CD8-positive, alpha-beta memory T cell (primary cell): ENCODE measurements around the gene CTXN1. TPM values are rescaled to one million over a fixed set of nuclear protein-coding genes. Genes with fewer than 3 reads are reported as not detected.
A peak's percentile ranks its signal among the peaks of the same experiment; 100 is the strongest.

Experiments
- CTCF ChIA-PET: fragments of 350-600 bp; sonication (Branson Sonifier 250); formaldehyde crosslinking; loops from one replicate; lab custom pipeline; 2021; ENCODE audit warnings: antibody characterized with exemption; lab: Charles Lee
- POLR2A ChIA-PET: fragments of 350-600 bp; sonication (Branson Sonifier 250); formaldehyde crosslinking; loops from one replicate; lab custom pipeline; 2021; ENCODE audit warnings: antibody characterized with exemption; lab: Charles Lee
- DNase-seq, 5 donors: peaks; one replicate each; pipeline versions ENCODE4 v3.0.0 to v3.0.0-alpha.2; 2020 to 2022; ENCODE audit warnings: mixed read lengths in 1 of 5
- H3K27ac ChIP-seq: one replicate; pipeline ENCODE4 v1.7.0; 2013; ENCODE audit warnings: low read depth, mild to moderate bottlenecking, low read length, moderate library complexity
- H3K27me3 ChIP-seq: 2 replicates; pipeline ENCODE4 v1.7.0; 2013; ENCODE audit warnings: low read length, mild to moderate bottlenecking; ENCODE audit not compliant: insufficient read depth, poor library complexity, severe bottlenecking
- H3K36me3 ChIP-seq: 2 replicates; pipeline ENCODE4 v1.7.0; 2013; ENCODE audit warnings: mild to moderate bottlenecking, low read length, moderate library complexity; ENCODE audit not compliant: insufficient read depth
- H3K4me1 ChIP-seq: 2 replicates; pipeline ENCODE4 v1.7.0; 2013; ENCODE audit warnings: mild to moderate bottlenecking, low read length, moderate library complexity; ENCODE audit not compliant: insufficient read depth
- H3K4me3 ChIP-seq: 2 replicates; pipeline ENCODE4 v1.7.0; 2013; ENCODE audit warnings: mild to moderate bottlenecking, low read length
- H3K9me3 ChIP-seq: 2 replicates; pipeline ENCODE4 v1.7.0; 2013; ENCODE audit warnings: mild to moderate bottlenecking, low read length
- H3K27ac Mint-ChIP-seq, 8 donors: one replicate each; pipeline ENCODE4 v1.8.0; 2020 to 2021; ENCODE audit warnings: mixed read lengths in 8 of 8, mild to moderate bottlenecking in 6 of 8, inconsistent platforms in 3 of 8, moderate library complexity in 3 of 8
- H3K27me3 Mint-ChIP-seq, 2 donors: one replicate each; pipeline ENCODE4 v1.8.0; 2020 to 2021; ENCODE audit warnings: mixed read lengths in 2 of 2, mild to moderate bottlenecking in 1 of 2, moderate library complexity in 1 of 2
- H3K36me3 Mint-ChIP-seq, 3 donors: one replicate each; pipeline ENCODE4 v1.8.0; 2020 to 2021; ENCODE audit warnings: mixed read lengths in 3 of 3, inconsistent platforms in 1 of 3, mild to moderate bottlenecking in 1 of 3
- H3K4me1 Mint-ChIP-seq, 3 donors: one replicate each; pipeline ENCODE4 v1.8.0; 2020 to 2021; ENCODE audit warnings: mixed read lengths in 3 of 3, inconsistent platforms in 1 of 3, mild to moderate bottlenecking in 1 of 3
- H3K4me3 Mint-ChIP-seq, 7 donors: one replicate each; pipeline ENCODE4 v1.8.0; 2020 to 2021; ENCODE audit warnings: mixed read lengths in 7 of 7, mild to moderate bottlenecking in 6 of 7, moderate library complexity in 4 of 7, inconsistent platforms in 2 of 7
- H3K9me3 Mint-ChIP-seq, 5 donors: one replicate each; pipeline ENCODE4 v1.8.0; 2020 to 2022; ENCODE audit warnings: mixed read lengths in 5 of 5, mild to moderate bottlenecking in 3 of 5, moderate library complexity in 2 of 5, inconsistent platforms in 1 of 5
- polyA plus RNA-seq: library from polyadenylated mRNA; unstranded; fragments of 300-500 nt; fragmentation: Illumina TruSeq; gene quantifications from one replicate; pipeline ENCODE4 v1.2.3, GENCODE V29; 2021
- total RNA-seq, 2 experiments: library from RNA; stranded (reverse); gene quantifications; one replicate each; pipeline ENCODE4 v1.2.3, GENCODE V29; 2021

The CTXN1 gene
- total and polyA plus RNA-seq, 3 experiments from 2014 or later: 0.42 to 0.72 TPM; not detected in 1

DNA sequence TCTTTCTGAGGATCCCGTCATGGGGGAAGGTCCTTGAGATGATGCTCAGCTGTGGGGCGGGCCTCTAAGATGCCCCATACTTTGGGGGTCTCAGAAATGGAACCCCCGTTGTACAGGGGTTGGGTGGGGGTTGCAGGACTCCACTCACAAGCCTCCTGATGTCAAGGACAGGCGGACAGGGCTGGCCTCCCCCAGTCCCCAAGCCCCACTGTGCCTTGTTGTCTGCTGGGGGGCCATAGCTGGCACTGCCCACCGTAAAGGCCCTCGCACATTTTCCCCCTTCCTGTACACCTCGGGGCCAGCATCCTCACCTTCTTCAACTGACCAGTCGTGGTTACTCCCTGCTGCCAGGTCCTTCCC lies 3.1 kb downstream of the CTXN1 start:
- H3K27ac Mint-ChIP-seq: no peak overlapping the region
- Histone ChIP-seq H3K36me3 (no peaks in the 10 kb centered on the region), H3K9me3 (no peaks in the 10 kb centered on the region), H3K27ac (no peak overlapping the region), H3K27me3 (peaks cover 5% of the 10 kb centered on the region), H3K4me3 (no peak overlapping the region), H3K4me1 (peaks cover 34% of the 10 kb centered on the region)
- H3K9me3 Mint-ChIP-seq: no peaks in the 10 kb centered on the region
- CTCF ChIA-PET: interaction anchor here (1.7 to 8.3 kb wide), 2 partner anchors 54 to 69 kb away, joined by 5 to 37 read pairs; no protein-coding TSS in a partner anchor
- DNase-seq: no peak
- peaks cover 0 to 13% (median 0%) of the 10 kb centered on the region in 3 donors for H3K36me3 Mint-ChIP-seq
- H3K4me1 Mint-ChIP-seq: peaks cover 21 to 54% (median 25%) of the 10 kb centered on the region in 3 donors
- peaks cover 13 to 16% of the 10 kb centered on the region in 2 donors for H3K27me3 Mint-ChIP-seq
- H3K4me3 Mint-ChIP-seq: peak overlapping the region in 3 of 7 donors; percentile 14 to 44 (median 36)
- POLR2A ChIA-PET: no interaction called here

DNA sequence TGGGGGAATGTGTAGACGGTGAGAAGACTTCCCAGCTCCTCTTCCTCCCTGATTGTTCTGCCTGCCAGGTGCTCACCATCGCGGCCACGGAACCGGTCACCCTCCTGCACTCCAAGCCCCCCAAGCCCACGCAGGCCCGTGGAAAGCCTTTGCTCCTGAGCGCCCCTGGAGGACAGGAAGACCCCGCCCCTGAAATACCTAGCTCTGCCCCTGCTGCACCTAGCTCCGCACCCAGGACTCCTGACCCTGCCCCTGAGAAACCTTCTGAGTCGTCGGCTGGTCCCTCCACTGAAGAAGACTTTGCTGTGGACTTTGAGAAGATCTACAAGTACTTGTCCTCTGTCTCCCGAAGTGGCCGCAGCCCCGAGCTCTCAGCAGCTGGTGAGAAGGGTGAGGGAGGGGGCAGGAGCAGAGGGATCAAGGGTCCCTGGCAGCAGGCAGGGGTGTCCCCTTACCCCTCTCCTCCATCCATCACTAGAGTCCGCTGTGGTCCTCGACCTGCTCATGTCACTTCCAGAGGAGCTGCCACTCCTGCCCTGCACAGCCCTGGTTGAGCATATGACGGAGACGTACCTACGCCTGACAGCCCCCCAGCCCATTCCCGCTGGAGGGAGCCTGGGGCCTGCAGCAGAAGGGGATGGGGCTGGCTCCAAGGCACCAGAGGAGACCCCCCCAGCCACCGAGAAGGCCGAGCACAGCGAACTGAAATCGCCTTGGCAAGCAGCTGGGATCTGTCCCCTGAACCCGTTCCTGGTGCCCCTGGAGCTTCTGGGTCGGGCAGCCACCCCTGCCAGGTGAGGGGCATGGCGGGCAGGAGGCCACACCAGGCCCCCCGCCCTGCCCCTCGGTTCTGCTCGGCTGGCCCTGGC lies 3.7 kb downstream of the CTXN1 start:
- Histone ChIP-seq H3K9me3 (no peaks in the 10 kb centered on the region), H3K4me1 (peaks cover 36% of the 10 kb centered on the region), H3K36me3 (no peaks in the 10 kb centered on the region), H3K4me3 (peak overlapping the region; percentile 81), H3K27me3 (peaks cover 8% of the 10 kb centered on the region), H3K27ac (no peak overlapping the region)
- no peak for DNase-seq
- Mint-ChIP-seq H3K4me1 (peaks cover 21 to 57% (median 25%) of the 10 kb centered on the region in 3 donors), H3K27ac (peak overlapping the region in 1 of 8 donors; percentile 81), H3K4me3 (peak overlapping the region in 5 of 7 donors; percentile 34 to 76 (median 49)), H3K27me3 (peaks cover 14 to 16% of the 10 kb centered on the region in 2 donors), H3K36me3 (peaks cover 0 to 13% (median 0%) of the 10 kb centered on the region in 3 donors), H3K9me3 (no peaks in the 10 kb centered on the region)
- CTCF ChIA-PET: interaction anchor here (1.1 to 8.3 kb wide), 5 partner anchors 19 to 68 kb away, joined by 3 to 41 read pairs (median 11); partner anchors contain the start of genes MAP2K7 and TIMM44
- POLR2A ChIA-PET: interaction anchor here (3.0 kb wide), 1 partner anchor 21 kb away, joined by 42 read pairs; the partner anchor contains the start of gene TIMM44

DNA sequence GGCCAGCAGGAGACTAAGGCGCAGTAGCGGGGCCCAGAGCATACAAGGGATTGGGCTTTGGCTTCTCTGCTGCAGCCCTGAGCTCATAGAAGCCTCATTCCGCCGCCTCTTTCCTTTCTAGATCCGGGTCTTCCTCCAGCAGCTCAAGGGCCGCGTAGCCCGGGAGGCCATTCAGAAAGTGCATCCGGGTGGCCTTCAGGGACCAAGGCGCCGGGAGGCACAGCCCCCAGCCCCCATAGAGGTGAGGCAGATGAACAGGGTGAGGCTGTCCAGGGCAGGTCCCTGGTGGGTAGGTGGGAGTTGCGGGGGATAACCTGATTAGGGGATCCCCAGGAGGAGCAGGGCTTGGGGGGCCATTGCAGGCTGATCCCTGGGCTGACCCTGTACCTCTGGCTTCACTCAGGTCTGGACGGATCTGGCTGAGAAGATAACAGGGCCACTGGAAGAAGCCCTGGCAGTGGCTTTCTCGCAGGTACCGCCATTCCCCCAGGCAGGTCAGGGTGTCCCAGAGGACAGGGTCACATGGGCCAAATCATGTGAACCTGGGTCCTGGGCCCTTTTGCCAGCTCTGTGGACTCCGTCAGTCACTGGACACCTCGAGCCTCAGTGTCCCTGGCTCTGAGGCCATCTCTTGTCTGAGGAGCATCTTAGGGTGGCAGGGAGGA lies 4.5 kb downstream of the CTXN1 start:
- DNase-seq: no peak
- Histone ChIP-seq H3K4me3 (peak overlapping the region; percentile 81), H3K36me3 (no peaks in the 10 kb centered on the region), H3K9me3 (no peaks in the 10 kb centered on the region), H3K27ac (peak overlapping the region; percentile 68), H3K4me1 (peaks cover 39% of the 10 kb centered on the region), H3K27me3 (peaks cover 11% of the 10 kb centered on the region)
- Mint-ChIP-seq H3K9me3 (no peaks in the 10 kb centered on the region), H3K4me1 (peaks cover 25 to 60% (median 28%) of the 10 kb centered on the region in 3 donors), H3K27ac (peak overlapping the region; percentile 85 to 97 (median 92)), H3K36me3 (peaks cover 0 to 13% (median 0%) of the 10 kb centered on the region in 3 donors), H3K4me3 (peak overlapping the region; percentile 84 to 95 (median 86)), H3K27me3 (peaks cover 16 to 20% of the 10 kb centered on the region in 2 donors)
- POLR2A ChIA-PET: interaction anchor here (0.5 to 3.0 kb wide), 6 partner anchors 8 to 292 kb away, joined by 3 to 42 read pairs (median 6); partner anchors contain the start of genes PET100 and TIMM44
- CTCF ChIA-PET: interaction anchor here (1.1 to 8.3 kb wide), 7 partner anchors 18 to 1150 kb away, joined by 3 to 41 read pairs (median 3); partner anchors contain the start of genes MAP2K7 and TIMM44

DNA sequence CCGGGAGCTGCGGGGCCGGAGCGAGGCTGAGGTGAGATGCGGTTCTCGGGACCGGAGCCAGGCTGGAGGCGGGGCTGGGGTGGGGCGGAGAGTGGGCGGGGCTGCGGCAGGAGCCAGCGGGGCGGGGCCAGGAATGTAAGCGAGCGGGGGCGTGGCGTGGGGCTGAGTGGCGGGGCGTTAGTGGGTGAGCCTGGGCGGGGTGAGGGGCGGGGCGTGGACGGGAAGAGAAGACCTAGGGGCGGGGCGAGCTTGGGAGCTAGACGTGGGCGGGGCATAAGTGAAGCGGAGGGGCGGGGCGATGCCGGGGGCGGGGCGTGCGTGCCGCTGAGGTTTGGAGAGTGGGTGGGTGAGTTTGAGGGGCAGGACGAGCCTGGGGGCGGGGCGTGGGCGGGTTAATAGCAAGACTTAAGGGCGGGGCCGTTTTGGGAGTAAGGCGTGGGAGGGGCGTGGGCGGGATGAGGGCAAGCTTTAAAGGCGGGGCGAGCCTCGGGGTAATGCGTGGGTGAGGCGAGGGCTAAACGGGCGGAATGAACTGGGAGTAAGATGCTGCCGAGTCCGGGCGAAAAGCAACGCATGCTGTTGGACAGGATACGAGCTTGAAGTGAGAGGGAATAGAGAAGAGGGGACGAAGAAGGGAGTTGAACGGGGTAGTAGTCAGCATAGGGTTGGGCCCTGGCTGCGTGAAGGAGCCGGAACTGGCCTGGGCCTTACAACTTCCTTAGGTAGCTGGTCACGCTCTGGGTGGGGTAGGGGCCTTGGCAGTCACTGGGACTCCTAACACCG lies 5.2 kb downstream of the CTXN1 start:
- peaks cover 14% of the 10 kb centered on the region for H3K27me3 ChIP-seq
- H3K4me1 ChIP-seq: peaks cover 40% of the 10 kb centered on the region
- Mint-ChIP-seq H3K36me3 (peaks cover 0 to 13% (median 0%) of the 10 kb centered on the region in 3 donors), H3K27ac (peak overlapping the region; percentile 85 to 97 (median 92)), H3K4me1 (peaks cover 26 to 61% (median 30%) of the 10 kb centered on the region in 3 donors), H3K9me3 (no peaks in the 10 kb centered on the region), H3K27me3 (peaks cover 20 to 24% of the 10 kb centered on the region in 2 donors), H3K4me3 (peak overlapping the region; percentile 84 to 95 (median 86))
- H3K36me3 ChIP-seq: no peaks in the 10 kb centered on the region
- no peaks in the 10 kb centered on the region for H3K9me3 ChIP-seq
- DNase-seq: peak; percentile 95 to 100 (median 99)
- CTCF ChIA-PET: interaction anchor here (1.1 to 8.3 kb wide), 11 partner anchors 9 to 1149 kb away, joined by 3 to 41 read pairs (median 3); partner anchors contain the start of genes MAP2K7 and TIMM44
- H3K4me3 ChIP-seq: peak overlapping the region; percentile 81
- peak overlapping the region; percentile 68 for H3K27ac ChIP-seq
- POLR2A ChIA-PET: interaction anchor here (0.7 to 3.0 kb wide), 9 partner anchors 8 to 291 kb away, joined by 3 to 42 read pairs (median 5); partner anchors contain the start of genes MAP2K7, PET100 and TIMM44

DNA sequence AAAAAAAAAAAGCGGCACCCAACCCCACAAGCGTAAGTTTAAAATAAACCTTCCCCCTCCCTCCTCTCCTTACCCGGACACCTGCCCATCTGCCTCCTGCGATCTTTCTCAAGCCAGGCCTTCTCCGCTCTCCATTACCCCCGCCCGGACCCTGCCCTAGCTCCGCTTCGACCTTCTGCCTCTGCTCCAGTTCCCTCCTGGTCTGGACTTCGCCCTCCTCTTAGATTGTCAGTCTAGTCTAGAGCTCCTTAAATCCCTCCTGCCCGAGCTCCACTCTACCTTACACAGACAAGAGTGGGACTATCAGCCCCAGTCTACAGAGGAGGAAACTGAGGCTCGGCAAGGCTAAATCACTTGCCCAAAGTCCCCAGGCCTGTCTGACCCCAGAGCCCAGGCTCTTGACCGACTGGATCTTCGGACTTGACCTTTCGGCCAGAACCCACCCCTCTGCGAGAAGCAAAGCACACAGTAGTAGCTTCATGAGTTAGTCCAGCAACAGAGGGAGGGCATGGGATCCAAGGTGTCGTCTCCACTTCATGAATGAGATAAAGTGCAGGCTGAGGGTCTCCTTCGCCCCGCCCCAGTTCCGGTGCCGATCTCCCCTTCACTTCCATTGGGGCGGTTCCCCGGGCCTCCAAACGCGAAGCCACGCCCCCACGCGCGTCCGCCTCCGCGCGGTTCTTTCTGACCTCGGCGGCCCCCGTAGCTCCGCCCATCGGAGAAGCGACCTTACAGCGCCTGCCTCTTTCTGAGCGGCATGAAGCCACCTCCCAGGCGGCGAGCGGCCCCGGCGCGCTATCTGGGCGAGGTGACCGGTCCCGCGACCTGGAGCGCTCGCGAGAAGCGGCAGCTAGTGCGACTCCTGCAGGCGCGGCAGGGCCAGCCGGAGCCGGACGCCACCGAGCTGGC lies 6.1 kb downstream of the CTXN1 start, which contains the start of gene SNAPC2:
Gene SNAPC2, plus strand, starts transcription at position 729 of the 909 bp plus-strand sequence. Its CDS starts 29 bp downstream, at position 758.
- Mint-ChIP-seq H3K4me3 (peak within 1 kb of the TSS; percentile 84 to 95 (median 86)), H3K4me1 (peaks cover 26 to 63% (median 32%) of the 10 kb centered on the region in 3 donors), H3K27me3 (peaks cover 25 to 29% of the 10 kb centered on the region in 2 donors), H3K36me3 (peaks cover 0 to 13% (median 0%) of the 10 kb centered on the region in 3 donors), H3K27ac (peak within 1 kb of the TSS; percentile 85 to 97 (median 92)), H3K9me3 (no peaks in the 10 kb centered on the region)
- DNase-seq: peak; percentile 93 to 98 (median 97)
- ChIA-PET POLR2A (interaction anchor here (0.6 to 3.0 kb wide), 10 partner anchors 8 to 575 kb away, joined by 3 to 42 read pairs (median 5); partner anchors contain the start of genes MAP2K7 and TIMM44), CTCF (interaction anchor here (1.1 to 8.3 kb wide), 11 partner anchors 8 to 1148 kb away, joined by 3 to 41 read pairs (median 3); partner anchors contain the start of genes MAP2K7 and TIMM44)
- Histone ChIP-seq H3K27ac (peak within 1 kb of the TSS; percentile 68), H3K4me3 (peak within 1 kb of the TSS; percentile 81), H3K4me1 (peaks cover 39% of the 10 kb centered on the region), H3K9me3 (no peaks in the 10 kb centered on the region), H3K36me3 (no peaks in the 10 kb centered on the region), H3K27me3 (peaks cover 18% of the 10 kb centered on the region)
